ENCODE results near the gene TIMP4.

The TIMP4 gene

GRCh38 chr3:12143949-12144504 lies 14.7 kb downstream of the TIMP4 start:
- no peak for DNase-seq

- DNase-seq: no peak
These were observed 16.2 kb downstream of the TIMP4 start for GRCh38 chr3:12142476-12142875.

- no peak for DNase-seq
These were observed 17.4 kb downstream of the TIMP4 start for GRCh38 chr3:12141350-12141749.

- DNase-seq: no peak
These were observed 19.6 kb downstream of the TIMP4 start for GRCh38 chr3:12139111-12139511.

- no peak for DNase-seq
These were observed 20.7 kb downstream of the TIMP4 start for GRCh38 chr3:12138044-12138443.

GRCh38 chr3:12136371-12136770 lies 22.3 kb downstream of the TIMP4 start:
- DNase-seq: no peak

GRCh38 chr3:12135029-12135657 lies 23.6 kb downstream of the TIMP4 start:
- DNase-seq: no peak

- DNase-seq: no peak
These were observed 25.8 kb downstream of the TIMP4 start for GRCh38 chr3:12132881-12133280.

- no peak for DNase-seq
These were observed 27.2 kb downstream of the TIMP4 start for GRCh38 chr3:12131351-12132090.

- no peak for DNase-seq
These were observed 31.3 kb downstream of the TIMP4 start for GRCh38 chr3:12127391-12127790.

GRCh38 chr3:12125772-12126171 lies 32.9 kb downstream of the TIMP4 start:
- DNase-seq: no peak

GRCh38 chr3:12121466-12121865 lies 37.2 kb downstream of the TIMP4 start:
- DNase-seq: no peak

GRCh38 chr3:12120374-12121140 lies 38.2 kb downstream of the TIMP4 start:
- DNase-seq: no peak

GRCh38 chr3:12117473-12117872 lies 41.2 kb downstream of the TIMP4 start:
- no peak for DNase-seq

- no peak for DNase-seq
These were observed 41.8 kb downstream of the TIMP4 start for GRCh38 chr3:12116870-12117269.

- DNase-seq: no peak
These were observed 42.9 kb downstream of the TIMP4 start for GRCh38 chr3:12115849-12116248.

GRCh38 chr3:12115104-12115503 lies 43.6 kb downstream of the TIMP4 start:
- no peak for DNase-seq

- DNase-seq: no peak
These were observed 44.5 kb downstream of the TIMP4 start for GRCh38 chr3:12114251-12114650.

- no peak for DNase-seq
These were observed 51.5 kb downstream of the TIMP4 start for GRCh38 chr3:12107071-12107713.

All from NCI-H2107 (cell line).